BE2C (cell line): ENCODE data around the gene P2RY6.
"Not testable (repeated sequence)": the region's sequence is repeated elsewhere in the genome, so short reads cannot be mapped to it uniquely, and the experiment has no call there.

Experiments used
- DNase-seq: peaks from one replicate; pipeline ENCODE4 v3.0.0-alpha.2; 2020
- H3K27me3 ChIP-seq: fragments of 250-450 bp; sonication (Bioruptor Pico); 2 replicates; pipeline ENCODE4 v1.5.1; 2020; ENCODE audit warnings: mild to moderate bottlenecking
- H3K36me3 ChIP-seq: fragments of 250-450 bp; sonication (Bioruptor Pico); 2 replicates; pipeline ENCODE4 v1.5.1; 2020; ENCODE audit warnings: mild to moderate bottlenecking
- H3K4me1 ChIP-seq: fragments of 250-450 bp; sonication (Bioruptor Pico); 2 replicates; pipeline ENCODE4 v1.5.1; 2020
- H3K4me3 ChIP-seq: 2 replicates; pipeline ENCODE4 v1.5.1; 2011; ENCODE audit warnings: low read depth, low read length
- H3K9me3 ChIP-seq: fragments of 250-450 bp; sonication (Bioruptor Pico); 2 replicates; pipeline ENCODE4 v1.5.1; 2020
- CTCF ChIP-seq: IDR thresholded peaks from 2 replicates; pipeline ENCODE4 v1.5.1; 2012; ENCODE audit warnings: mild to moderate bottlenecking, low read depth, low read length

P2RY6 gene

GRCh38 chr11:73270016-73270854 lies 1.9 kb upstream of the P2RY6 start:
- peaks cover 50% of the 10 kb centered on the region for H3K4me1 ChIP-seq
- DNase-seq: no peak

GRCh38 chr11:73270855-73271477 lies 1.2 kb upstream of the P2RY6 start:
- peaks cover 12% of the 10 kb centered on the region for H3K36me3 ChIP-seq
- no peaks in the 10 kb centered on the region for H3K9me3 ChIP-seq
- H3K4me3 ChIP-seq: peak overlapping the region; percentile 65
- no peaks in the 10 kb centered on the region for H3K27me3 ChIP-seq
- peaks cover 51% of the 10 kb centered on the region for H3K4me1 ChIP-seq
- no peak for DNase-seq
- TF ChIP-seq CTCF: no peak

More at GRCh38 chr11:73270016-73270854, 1.9 kb upstream of the P2RY6 start:
- no peaks in the 10 kb centered on the region for H3K9me3 ChIP-seq
- peaks cover 7% of the 10 kb centered on the region for H3K36me3 ChIP-seq
- TF ChIP-seq CTCF: no peak
- H3K4me3 ChIP-seq: peak overlapping the region; percentile 65; the same call in 1 of the 2 replicates
- no peaks in the 10 kb centered on the region for H3K27me3 ChIP-seq

- Histone ChIP-seq H3K4me3 (peak overlapping the region; percentile 65), H3K4me1 (peaks cover 46% of the 10 kb centered on the region), H3K36me3 (peaks cover 17% of the 10 kb centered on the region)
- H3K27me3 ChIP-seq, H3K9me3 ChIP-seq, DNase-seq: not testable (repeated sequence)
Observed at GRCh38 chr11:73271478-73271865, 666 bp upstream of the P2RY6 start.

- Histone ChIP-seq H3K27me3 (no peaks in the 10 kb centered on the region), H3K4me1 (peaks cover 38% of the 10 kb centered on the region), H3K36me3 (peaks cover 29% of the 10 kb centered on the region), H3K4me3 (peak overlapping the region; percentile 65), H3K9me3 (no peaks in the 10 kb centered on the region)
- TF ChIP-seq CTCF: no peak
- no peak for DNase-seq
Observed at GRCh38 chr11:73272680-73273038, 521 bp downstream of the P2RY6 start.

- H3K9me3 ChIP-seq: no peaks in the 10 kb centered on the region
- H3K36me3 ChIP-seq: peaks cover 33% of the 10 kb centered on the region
- peak overlapping the region; percentile 65 for H3K4me3 ChIP-seq
- DNase-seq: peak; percentile 85
- peaks cover 38% of the 10 kb centered on the region for H3K4me1 ChIP-seq
- no peak for TF ChIP-seq CTCF
- no peaks in the 10 kb centered on the region for H3K27me3 ChIP-seq
Observed at GRCh38 chr11:73273222-73273895, 1.2 kb downstream of the P2RY6 start.

GRCh38 chr11:73274191-73274590 lies 2.1 kb downstream of the P2RY6 start:
- not testable (repeated sequence) for H3K27me3 ChIP-seq, H3K9me3 ChIP-seq, DNase-seq
- Histone ChIP-seq H3K4me3 (peak overlapping the region; percentile 65), H3K36me3 (peaks cover 36% of the 10 kb centered on the region), H3K4me1 (peaks cover 32% of the 10 kb centered on the region)
